ENCODE measurements around the gene GOLGA8R.
"Not testable (repeated sequence)": the region's sequence is repeated elsewhere in the genome, so short reads cannot be mapped to it uniquely, and the experiment has no call there.

GOLGA8R gene, protein sequence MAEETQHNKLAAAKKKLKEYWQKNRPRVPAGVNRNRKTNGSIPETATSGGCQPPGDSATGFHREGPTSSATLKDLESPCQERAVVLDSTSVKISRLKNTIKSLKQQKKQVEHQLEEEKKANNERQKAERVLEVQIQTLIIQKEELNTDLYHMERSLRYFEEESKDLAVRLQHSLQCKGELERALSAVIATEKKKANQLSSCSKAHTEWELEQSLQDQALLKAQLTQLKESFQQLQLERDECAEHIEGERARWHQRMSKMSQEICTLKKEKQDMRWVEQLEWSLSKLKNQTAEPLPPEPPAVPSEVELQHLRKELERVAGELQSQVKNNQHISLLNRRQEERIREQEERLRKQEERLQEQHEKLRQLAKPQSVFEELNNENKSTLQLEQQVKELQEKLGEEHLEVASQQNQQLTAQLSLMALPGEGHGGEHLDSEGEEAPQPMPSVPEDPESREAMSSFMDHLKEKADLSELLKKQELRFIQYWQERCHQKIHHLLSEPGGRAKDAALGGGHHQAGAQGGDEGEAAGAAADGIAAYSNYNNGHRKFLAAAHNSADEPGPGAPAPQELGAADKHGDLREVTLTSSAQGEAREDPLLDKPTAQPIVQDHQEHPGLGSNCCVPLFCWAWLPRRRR

GRCh38 chr15:30414160-30414559, at the start of gene GOLGA8R:
GOLGA8R (minus strand) TSS chr15:30414260; CDS start chr15:30414162, 98 bp downstream.
- not testable (repeated sequence) for DNase-seq (ENCODE audit: low read depth); H3K4me3 ChIP-seq (ENCODE audit: low read length)

- DNase-seq (ENCODE audit: low read depth); H3K4me3 ChIP-seq (ENCODE audit: low read length): not testable (repeated sequence)
These were observed 49.8 kb upstream of the GOLGA8R start for GRCh38 chr15:30463849-30464248.

GRCh38 chr15:30462176-30462575, 48.1 kb upstream of the GOLGA8R start:
- H3K4me3 ChIP-seq (ENCODE audit: low read length); DNase-seq (ENCODE audit: low read depth): not testable (repeated sequence)

- H3K4me3 ChIP-seq (ENCODE audit: low read length); DNase-seq (ENCODE audit: low read depth): not testable (repeated sequence)
These were observed 38.6 kb upstream of the GOLGA8R start for GRCh38 chr15:30452702-30453101.

DNA sequence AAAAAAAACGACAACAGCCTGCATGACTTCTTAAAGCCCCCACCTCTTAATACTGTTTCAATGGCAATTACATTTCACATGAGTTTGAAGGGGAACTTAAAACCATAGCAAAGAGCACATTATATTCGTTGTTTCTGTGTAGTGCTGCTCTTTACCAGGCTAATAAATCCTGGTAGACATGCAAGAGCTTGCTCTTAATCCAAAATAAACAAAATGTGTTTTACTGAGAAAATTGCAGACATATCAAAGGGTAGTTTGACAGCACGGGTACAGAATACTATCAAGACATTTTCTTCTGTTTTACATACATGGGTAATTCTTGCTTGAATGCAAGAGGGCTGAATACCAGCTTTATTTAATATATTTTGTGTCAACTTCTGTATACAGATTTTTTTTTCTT, 24.3 kb upstream of the GOLGA8R start:
- DNase-seq (ENCODE audit: low read depth); H3K4me3 ChIP-seq (ENCODE audit: low read length): not testable (repeated sequence)

GRCh38 chr15:30435878-30436277, 21.8 kb upstream of the GOLGA8R start:
- DNase-seq (ENCODE audit: low read depth); H3K4me3 ChIP-seq (ENCODE audit: low read length): not testable (repeated sequence)

GRCh38 chr15:30420723-30421122, 6.7 kb upstream of the GOLGA8R start:
- not testable (repeated sequence) for DNase-seq (ENCODE audit: low read depth); H3K4me3 ChIP-seq (ENCODE audit: low read length)

DNA sequence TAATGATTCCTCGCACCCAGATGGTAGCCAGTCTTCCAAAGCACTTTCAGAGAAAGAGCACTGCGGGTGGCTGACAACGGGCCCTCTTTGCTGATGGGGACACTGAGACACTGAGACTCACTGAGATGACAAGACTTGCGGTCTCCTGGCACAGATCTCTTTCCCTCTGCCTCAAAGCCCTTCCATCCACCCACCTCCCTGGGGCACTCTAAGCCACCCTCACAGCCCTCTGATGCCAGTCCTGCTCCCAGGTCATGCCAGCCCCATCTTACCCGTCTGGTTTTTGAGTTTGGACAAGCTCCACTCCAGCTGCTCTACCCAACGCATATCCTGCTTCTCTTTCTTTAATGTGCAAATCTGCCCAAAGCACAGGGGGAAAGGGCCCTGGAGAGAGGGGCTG, 6.4 kb downstream of the GOLGA8R start:
- not testable (repeated sequence) for DNase-seq (ENCODE audit: low read depth); H3K4me3 ChIP-seq (ENCODE audit: low read length)

- H3K4me3 ChIP-seq (ENCODE audit: low read length); DNase-seq (ENCODE audit: low read depth): not testable (repeated sequence)
These were observed 15.1 kb downstream of the GOLGA8R start for GRCh38 chr15:30398988-30399387.

DNA sequence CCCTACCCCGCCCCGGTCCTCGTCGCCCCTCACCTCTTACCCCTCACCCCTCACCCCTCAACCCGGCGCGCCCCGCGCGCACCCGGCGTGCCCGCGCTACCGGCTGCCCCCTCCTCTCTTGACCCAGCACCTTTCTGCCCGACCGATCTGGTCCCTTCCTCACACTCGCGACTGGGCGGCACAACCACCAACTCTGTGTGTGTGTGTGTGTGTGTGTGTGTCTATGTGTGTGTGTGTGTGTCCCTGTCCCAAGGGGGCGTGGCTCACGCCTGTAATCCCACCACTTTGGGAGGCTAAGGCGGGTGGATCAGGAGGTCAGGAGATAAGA, 20.4 kb downstream of the GOLGA8R start:
- not testable (repeated sequence) for H3K4me3 ChIP-seq (ENCODE audit: low read length); DNase-seq (ENCODE audit: low read depth)

GRCh38 chr15:30392766-30393663, 21.0 kb downstream of the GOLGA8R start, which contains the start of gene CHRFAM7A:
CHRFAM7A (minus strand) TSS chr15:30393540; CDS start chr15:30383351, 10,189 bp downstream.
- H3K4me3 ChIP-seq (ENCODE audit: low read length); DNase-seq (ENCODE audit: low read depth): not testable (repeated sequence)

DNA sequence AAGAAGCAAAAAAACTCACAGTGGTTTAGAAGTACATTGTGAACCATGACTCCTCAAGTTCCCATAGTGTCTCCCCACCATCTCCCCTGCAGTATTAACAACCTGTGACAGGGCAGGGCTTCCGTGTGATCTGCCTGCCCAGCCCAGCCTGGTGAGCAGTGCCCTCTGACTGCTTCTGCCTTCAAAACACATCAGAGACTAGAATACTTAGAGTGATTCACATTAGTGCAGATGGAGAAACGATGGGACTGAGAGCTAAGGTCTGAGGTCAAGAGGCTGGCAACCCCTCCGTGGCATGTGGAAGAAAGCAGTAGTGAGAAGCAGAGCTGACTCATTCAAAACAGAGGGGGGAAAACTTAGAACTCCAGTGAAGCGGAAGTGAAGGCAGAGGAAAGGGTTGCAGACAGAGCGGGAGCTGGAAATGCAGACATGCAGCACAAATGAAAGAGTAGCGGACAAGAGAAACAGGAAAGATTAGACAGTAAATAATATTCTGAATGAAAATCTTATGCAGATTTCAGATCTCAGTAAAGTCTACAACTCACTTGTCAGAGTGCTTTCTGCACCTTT, 27.7 kb downstream of the GOLGA8R start:
- H3K4me3 ChIP-seq (ENCODE audit: low read length); DNase-seq (ENCODE audit: low read depth): not testable (repeated sequence)

DNA sequence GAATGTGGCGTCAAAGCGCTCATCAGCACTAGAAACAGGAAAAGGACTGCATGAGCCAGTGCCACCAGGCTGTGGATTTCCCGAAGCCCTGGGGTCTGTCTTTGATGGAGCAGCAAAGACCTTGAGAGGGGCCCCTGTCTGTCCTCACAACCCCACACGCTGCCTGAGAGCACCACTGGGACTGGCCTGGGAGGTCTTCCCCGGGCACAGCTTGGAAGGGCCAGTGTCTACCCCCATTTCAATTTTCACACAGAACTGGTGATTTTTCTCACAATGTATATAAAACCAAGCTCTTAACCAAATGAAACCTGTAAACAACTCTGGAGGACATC, 37.0 kb downstream of the GOLGA8R start:
- H3K4me3 ChIP-seq (ENCODE audit: low read length); DNase-seq (ENCODE audit: low read depth): not testable (repeated sequence)

DNA sequence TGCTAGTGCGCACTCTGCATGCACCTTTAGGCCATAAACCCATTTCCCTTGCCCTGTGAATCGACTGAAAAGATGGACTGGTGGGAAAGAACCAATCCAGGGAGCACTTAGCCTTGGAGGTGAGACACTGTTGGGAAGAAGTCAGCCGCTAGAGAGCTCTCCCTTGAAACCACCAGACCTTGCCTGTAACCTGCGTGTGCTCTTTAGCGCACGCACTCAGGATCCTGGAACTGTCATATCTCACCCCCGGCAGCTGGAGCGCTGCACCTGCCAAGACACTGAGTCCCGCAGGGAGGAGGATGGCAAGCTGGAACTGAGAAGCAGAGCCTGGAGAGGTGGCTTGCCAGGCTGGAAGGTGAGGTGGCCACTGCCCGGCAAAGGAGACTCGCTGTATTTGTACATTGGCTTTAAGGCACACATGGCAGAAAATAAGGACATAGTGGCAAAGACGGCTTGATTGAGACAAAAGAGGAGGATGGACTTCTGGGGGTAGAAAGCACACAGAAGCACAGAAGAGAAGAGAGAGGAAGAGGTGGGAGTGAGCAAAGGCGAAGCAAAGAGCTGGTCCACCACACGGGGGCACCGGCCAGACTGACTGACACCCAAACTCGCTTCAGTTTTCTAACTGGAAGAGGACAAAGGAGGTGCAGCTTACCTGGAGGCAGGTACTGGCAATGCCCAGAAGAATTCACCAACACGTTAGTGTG, 37.5 kb downstream of the GOLGA8R start:
- not testable (repeated sequence) for H3K4me3 ChIP-seq (ENCODE audit: low read length); DNase-seq (ENCODE audit: low read depth)

- not testable (repeated sequence) for H3K4me3 ChIP-seq (ENCODE audit: low read length); DNase-seq (ENCODE audit: low read depth)
These were observed 38.2 kb downstream of the GOLGA8R start for GRCh38 chr15:30375872-30376271.

DNA sequence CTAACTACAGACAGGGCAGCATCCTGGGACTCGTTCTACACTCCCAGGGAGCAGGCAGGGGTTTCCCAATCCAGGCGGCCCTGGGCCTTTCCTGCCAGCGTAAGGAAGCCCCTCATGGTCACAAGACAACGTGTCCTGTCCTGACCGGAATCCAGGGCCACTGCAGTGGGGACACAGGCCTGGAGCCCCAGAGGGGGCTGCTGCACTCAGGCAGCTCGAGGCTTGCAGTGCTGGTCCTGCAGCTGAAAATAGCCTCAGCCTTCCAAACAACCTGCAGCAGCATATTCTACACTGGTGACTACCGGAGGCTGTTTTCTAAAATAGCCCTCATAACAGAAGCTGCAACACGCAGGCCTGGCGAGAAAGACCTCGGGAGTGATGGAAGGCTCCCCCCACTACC, 39.2 kb downstream of the GOLGA8R start:
- not testable (repeated sequence) for DNase-seq (ENCODE audit: low read depth); H3K4me3 ChIP-seq (ENCODE audit: low read length)

- DNase-seq (ENCODE audit: low read depth); H3K4me3 ChIP-seq (ENCODE audit: low read length): not testable (repeated sequence)
These were observed 45.8 kb downstream of the GOLGA8R start for GRCh38 chr15:30368271-30368670.

GRCh38 chr15:30367246-30367645, 46.8 kb downstream of the GOLGA8R start:
- not testable (repeated sequence) for DNase-seq (ENCODE audit: low read depth); H3K4me3 ChIP-seq (ENCODE audit: low read length)

- not testable (repeated sequence) for H3K4me3 ChIP-seq (ENCODE audit: low read length); DNase-seq (ENCODE audit: low read depth)
These were observed 52.7 kb downstream of the GOLGA8R start for GRCh38 chr15:30361404-30361803.

Data from AG10803 (cell line).